GM12873 (cell line): ENCODE data around the gene EVPL.

ENCODE experiments used
- TF ChIP-seq, protein P1 (sequence below): IDR thresholded peaks from 2 replicates; pipeline ENCODE4 v1.5.1; 2012; ENCODE audit warnings: low read depth, mild to moderate bottlenecking, moderate library complexity, low read length, control low read depth; ENCODE audit not compliant: insufficient read depth; ENCODE audit errors: missing control alignments

EVPL gene

GRCh38 chr17:76065775-76066174 lies 38.7 kb upstream of the EVPL start:
- TF ChIP-seq, protein P1, sequence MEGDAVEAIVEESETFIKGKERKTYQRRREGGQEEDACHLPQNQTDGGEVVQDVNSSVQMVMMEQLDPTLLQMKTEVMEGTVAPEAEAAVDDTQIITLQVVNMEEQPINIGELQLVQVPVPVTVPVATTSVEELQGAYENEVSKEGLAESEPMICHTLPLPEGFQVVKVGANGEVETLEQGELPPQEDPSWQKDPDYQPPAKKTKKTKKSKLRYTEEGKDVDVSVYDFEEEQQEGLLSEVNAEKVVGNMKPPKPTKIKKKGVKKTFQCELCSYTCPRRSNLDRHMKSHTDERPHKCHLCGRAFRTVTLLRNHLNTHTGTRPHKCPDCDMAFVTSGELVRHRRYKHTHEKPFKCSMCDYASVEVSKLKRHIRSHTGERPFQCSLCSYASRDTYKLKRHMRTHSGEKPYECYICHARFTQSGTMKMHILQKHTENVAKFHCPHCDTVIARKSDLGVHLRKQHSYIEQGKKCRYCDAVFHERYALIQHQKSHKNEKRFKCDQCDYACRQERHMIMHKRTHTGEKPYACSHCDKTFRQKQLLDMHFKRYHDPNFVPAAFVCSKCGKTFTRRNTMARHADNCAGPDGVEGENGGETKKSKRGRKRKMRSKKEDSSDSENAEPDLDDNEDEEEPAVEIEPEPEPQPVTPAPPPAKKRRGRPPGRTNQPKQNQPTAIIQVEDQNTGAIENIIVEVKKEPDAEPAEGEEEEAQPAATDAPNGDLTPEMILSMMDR = no peak

DNA sequence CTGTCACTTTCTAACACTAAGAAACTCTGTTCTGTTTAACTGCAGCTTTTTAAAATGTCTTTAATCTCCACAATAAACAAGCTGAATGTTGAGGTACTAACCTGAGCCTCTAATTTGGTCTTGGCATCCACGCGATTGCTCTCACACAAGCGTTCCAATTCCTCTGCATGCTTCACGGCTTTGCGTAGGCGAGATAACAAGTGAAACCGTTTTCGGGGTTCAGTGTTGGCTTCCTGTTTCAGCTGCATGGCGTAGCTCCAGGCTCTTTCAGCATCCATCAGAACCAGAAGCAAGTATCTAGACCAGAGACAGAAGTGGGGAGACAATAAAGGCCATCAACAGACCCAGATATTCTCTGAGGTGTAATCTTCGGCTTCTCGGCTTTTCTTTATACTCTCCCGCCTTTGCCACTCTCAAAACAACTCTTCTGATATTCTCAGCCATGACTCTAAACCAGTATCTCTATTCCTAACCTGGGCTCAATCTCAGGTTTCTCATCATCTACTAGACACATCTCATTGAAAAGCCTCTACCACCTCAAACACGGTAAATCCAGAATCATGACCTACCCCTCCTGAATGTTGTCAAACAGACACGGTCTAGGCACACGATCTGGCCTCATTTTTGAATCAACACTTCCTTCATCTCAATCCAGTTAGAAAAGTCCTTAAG lies 36.9 kb upstream of the EVPL start:
- TF ChIP-seq, protein P1 = no peak

DNA sequence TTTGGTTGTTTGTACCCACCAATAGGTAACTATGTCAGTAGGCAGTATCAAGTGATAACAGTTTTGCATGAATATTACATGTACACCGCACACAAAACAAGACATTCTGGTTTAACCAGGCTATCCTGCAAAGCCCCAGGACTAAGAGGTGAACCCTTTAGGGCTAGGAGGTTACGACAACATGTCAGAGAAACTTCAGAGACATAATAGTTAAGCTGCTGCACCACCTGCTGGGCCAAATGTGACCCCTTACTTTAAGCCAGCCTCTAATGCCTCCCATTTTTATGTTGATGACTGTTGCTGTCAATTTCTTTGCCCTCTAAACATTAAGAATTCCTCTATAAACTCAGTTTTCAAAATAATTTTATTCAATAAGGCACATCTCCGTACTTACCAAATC lies 29.8 kb upstream of the EVPL start:
- TF ChIP-seq, protein P1 = no peak

DNA sequence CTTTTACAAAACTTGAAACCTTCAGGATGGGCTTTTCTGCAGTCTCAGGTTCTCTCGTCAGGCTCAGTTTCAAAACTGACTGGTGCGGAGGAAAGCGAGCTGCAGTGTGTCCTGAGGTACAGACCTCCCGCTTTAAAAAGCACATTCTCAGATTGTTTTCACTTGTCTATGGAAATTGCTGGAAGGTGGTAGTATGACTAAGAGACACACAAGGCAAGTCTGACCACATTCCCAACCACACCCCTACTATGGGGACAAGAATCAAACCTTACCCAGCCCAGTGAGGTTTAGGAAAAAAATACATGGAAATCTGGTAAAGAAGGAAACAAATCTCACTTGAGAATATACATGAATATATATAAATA lies 27.0 kb upstream of the EVPL start:
- TF ChIP-seq, protein P1 = no peak

GRCh38 chr17:76053246-76054111 lies 26.4 kb upstream of the EVPL start:
- TF ChIP-seq, protein P1 = no peak

GRCh38 chr17:76051561-76051960 lies 24.5 kb upstream of the EVPL start:
- TF ChIP-seq, protein P1 = no peak

DNA sequence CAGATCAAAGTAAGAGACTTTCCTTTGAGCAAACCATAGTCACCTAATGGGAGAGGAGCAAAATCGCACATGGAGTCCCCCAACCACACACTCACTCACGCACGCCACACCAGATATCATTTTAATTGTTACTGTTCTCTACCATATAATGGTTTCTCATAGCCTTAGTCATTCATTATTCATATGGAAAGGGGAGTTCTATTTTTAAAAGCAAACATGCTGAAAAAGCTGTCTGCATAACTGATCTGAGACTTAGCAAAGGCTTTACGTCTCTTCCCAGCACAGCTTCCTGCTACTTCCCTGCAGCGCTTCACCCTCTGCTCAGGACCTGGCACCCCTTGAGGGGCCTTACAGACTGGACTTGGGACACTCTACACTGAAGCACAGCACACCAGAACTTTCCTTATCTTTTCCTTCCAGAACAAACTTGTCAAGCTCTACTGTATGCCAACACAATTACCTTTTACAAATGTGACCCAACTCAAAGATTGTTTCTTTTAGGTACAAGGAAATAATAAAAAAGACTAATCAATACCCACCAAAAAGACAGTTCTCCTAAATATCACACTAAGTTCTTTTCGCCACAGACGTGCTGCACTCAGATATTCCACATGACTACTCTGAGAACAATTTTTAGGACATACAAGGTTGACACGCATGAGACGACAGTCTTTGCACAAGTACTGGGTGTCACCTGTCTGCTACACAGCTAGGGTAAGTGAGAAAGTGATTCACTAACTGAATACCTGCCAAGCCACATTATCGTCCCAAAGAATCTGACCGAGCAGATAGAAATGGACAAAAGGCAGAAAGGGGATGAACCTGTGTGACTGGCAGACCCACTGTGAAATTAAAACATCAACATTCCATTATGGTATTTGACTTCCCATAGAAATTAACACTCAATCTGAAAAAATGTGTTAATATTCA lies 23.7 kb upstream of the EVPL start:
- TF ChIP-seq, protein P1 = no peak
